OCI-LY1 (cell line): ENCODE measurements around the gene PXMP4.
A peak's percentile ranks its signal among the peaks of the same experiment; 100 is the strongest.

Experiments
- H2AFZ ChIP-seq: fragments of 200-600 bp; sonication (generic), shearing (Covaris generic); 2 replicates; pipeline ENCODE4 v1.6.0; 2014; ENCODE audit warnings: antibody characterized with exemption, mild to moderate bottlenecking, low read length
- H3F3A ChIP-seq: fragments of 200-600 bp; sonication (generic), shearing (Covaris generic); 2 replicates; pipeline ENCODE4 v1.6.0; 2014; ENCODE audit warnings: mild to moderate bottlenecking, antibody characterized with exemption, low read length, moderate library complexity; ENCODE audit not compliant: insufficient read depth
- H3K27ac ChIP-seq: fragments of 200-600 bp; sonication (generic); 2 replicates; pipeline ENCODE4 v1.5.1; 2014; ENCODE audit warnings: low read length, mixed run types, mild to moderate bottlenecking, low read depth; ENCODE audit not compliant: poor library complexity, severe bottlenecking
- H3K27me3 ChIP-seq: fragments of 200-600 bp; sonication (generic); 2 replicates; pipeline ENCODE4 v1.6.0; 2014; ENCODE audit warnings: antibody characterized with exemption, mild to moderate bottlenecking, low read length, moderate library complexity; ENCODE audit not compliant: insufficient read depth
- H3K36me3 ChIP-seq: fragments of 200-600 bp; sonication (generic); 2 replicates; pipeline ENCODE4 v1.6.1; 2014; ENCODE audit warnings: mild to moderate bottlenecking, antibody characterized with exemption, low read length, moderate library complexity, mixed read lengths; ENCODE audit not compliant: insufficient read depth
- H3K4me1 ChIP-seq: fragments of 200-600 bp; sonication (generic); 2 replicates; pipeline ENCODE4 v1.5.1; 2014; ENCODE audit warnings: mild to moderate bottlenecking, low read length, moderate library complexity; ENCODE audit not compliant: insufficient read depth, severe bottlenecking
- H3K4me2 ChIP-seq: fragments of 200-600 bp; sonication (generic), shearing (Covaris generic); 2 replicates; pipeline ENCODE4 v1.6.1; 2014; ENCODE audit warnings: low read length
- H3K4me3 ChIP-seq: fragments of 200-600 bp; sonication (generic); 2 replicates; pipeline ENCODE4 v1.5.1; 2014; ENCODE audit warnings: low read length, low read depth, mild to moderate bottlenecking, mixed read lengths; ENCODE audit not compliant: poor library complexity, severe bottlenecking
- H3K79me2 ChIP-seq: fragments of 200-600 bp; shearing (Covaris generic); 2 replicates; pipeline ENCODE4 v1.6.1; 2016; ENCODE audit warnings: mixed run types, low read length, mixed read lengths; ENCODE audit not compliant: insufficient read depth
- H3K9ac ChIP-seq: fragments of 200-600 bp; sonication (generic), shearing (Covaris generic); 2 replicates; pipeline ENCODE4 v1.6.1; 2014; ENCODE audit warnings: mild to moderate bottlenecking, low read length, mixed read lengths
- H3K9me2 ChIP-seq: fragments of 200-600 bp; sonication (generic), shearing (Covaris generic); 2 replicates; pipeline ENCODE4 v1.6.1; 2014; ENCODE audit warnings: low read depth, mild to moderate bottlenecking, low read length, mixed read lengths
- H3K9me3 ChIP-seq: fragments of 200-600 bp; shearing (Covaris generic); 2 replicates; pipeline ENCODE4 v1.6.1; 2014; ENCODE audit warnings: low read length, mixed read lengths
- H4K20me1 ChIP-seq: fragments of 200-600 bp; sonication (generic), shearing (Covaris generic); 2 replicates; pipeline ENCODE4 v1.6.0; 2016; ENCODE audit warnings: mild to moderate bottlenecking, low read length; ENCODE audit not compliant: insufficient read depth
- EZH2 ChIP-seq: fragments of 200-600 bp; sonication (generic), shearing (Covaris generic); IDR thresholded peaks from 2 replicates; pipeline ENCODE4 v1.8.0; 2017; ENCODE audit warnings: borderline replicate concordance, mixed run types, mild to moderate bottlenecking, antibody characterized with exemption, low read length, moderate library complexity, mixed read lengths
- TF ChIP-seq, protein P1 (sequence below): fragments of 200-600 bp; sonication (generic), shearing (Covaris generic); IDR thresholded peaks from 2 replicates; pipeline ENCODE4 v1.5.1; 2017; ENCODE audit warnings: mild to moderate bottlenecking, antibody characterized with exemption, low read length, moderate library complexity, mixed read lengths

PXMP4 gene

DNA sequence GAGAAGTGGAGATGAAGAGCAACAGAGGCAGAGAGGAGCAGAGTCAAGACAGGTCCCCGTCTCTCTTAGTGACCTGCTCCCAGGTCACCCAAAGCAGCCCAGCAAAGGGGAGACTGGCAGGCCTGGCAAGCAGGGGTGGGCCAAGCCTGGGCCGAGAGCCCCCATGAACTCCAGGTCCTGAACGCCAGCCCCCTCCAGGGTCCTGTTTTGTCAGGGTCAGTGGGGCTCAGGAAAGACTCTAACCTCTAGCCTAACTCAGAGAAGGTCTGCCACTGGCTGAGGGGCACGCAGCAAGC lies 47.0 kb downstream of the PXMP4 start:
- H3K4me2 ChIP-seq, result peak overlapping the region; percentile 80
- H3K4me1 ChIP-seq, result peaks cover 77% of the 10 kb centered on the region
- no peaks in the 10 kb centered on the region for H3K9me2 ChIP-seq
- H3K9ac ChIP-seq, result peak overlapping the region; percentile 97
- H3K27me3 ChIP-seq, result no peaks in the 10 kb centered on the region
- peaks cover 70% of the 10 kb centered on the region for H3K36me3 ChIP-seq
- no peaks in the 10 kb centered on the region for H4K20me1 ChIP-seq
- H2AFZ ChIP-seq, result no peak overlapping the region
- TF ChIP-seq, protein P1, sequence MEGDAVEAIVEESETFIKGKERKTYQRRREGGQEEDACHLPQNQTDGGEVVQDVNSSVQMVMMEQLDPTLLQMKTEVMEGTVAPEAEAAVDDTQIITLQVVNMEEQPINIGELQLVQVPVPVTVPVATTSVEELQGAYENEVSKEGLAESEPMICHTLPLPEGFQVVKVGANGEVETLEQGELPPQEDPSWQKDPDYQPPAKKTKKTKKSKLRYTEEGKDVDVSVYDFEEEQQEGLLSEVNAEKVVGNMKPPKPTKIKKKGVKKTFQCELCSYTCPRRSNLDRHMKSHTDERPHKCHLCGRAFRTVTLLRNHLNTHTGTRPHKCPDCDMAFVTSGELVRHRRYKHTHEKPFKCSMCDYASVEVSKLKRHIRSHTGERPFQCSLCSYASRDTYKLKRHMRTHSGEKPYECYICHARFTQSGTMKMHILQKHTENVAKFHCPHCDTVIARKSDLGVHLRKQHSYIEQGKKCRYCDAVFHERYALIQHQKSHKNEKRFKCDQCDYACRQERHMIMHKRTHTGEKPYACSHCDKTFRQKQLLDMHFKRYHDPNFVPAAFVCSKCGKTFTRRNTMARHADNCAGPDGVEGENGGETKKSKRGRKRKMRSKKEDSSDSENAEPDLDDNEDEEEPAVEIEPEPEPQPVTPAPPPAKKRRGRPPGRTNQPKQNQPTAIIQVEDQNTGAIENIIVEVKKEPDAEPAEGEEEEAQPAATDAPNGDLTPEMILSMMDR, result no peak
- TF ChIP-seq EZH2, result no peak
- H3K27ac ChIP-seq, result peak overlapping the region; percentile 80
- peaks cover 11% of the 10 kb centered on the region for H3K79me2 ChIP-seq
- peak overlapping the region; percentile 88 for H3K4me3 ChIP-seq
- no peaks in the 10 kb centered on the region for H3K9me3 ChIP-seq
- no peaks in the 10 kb centered on the region for H3F3A ChIP-seq

DNA sequence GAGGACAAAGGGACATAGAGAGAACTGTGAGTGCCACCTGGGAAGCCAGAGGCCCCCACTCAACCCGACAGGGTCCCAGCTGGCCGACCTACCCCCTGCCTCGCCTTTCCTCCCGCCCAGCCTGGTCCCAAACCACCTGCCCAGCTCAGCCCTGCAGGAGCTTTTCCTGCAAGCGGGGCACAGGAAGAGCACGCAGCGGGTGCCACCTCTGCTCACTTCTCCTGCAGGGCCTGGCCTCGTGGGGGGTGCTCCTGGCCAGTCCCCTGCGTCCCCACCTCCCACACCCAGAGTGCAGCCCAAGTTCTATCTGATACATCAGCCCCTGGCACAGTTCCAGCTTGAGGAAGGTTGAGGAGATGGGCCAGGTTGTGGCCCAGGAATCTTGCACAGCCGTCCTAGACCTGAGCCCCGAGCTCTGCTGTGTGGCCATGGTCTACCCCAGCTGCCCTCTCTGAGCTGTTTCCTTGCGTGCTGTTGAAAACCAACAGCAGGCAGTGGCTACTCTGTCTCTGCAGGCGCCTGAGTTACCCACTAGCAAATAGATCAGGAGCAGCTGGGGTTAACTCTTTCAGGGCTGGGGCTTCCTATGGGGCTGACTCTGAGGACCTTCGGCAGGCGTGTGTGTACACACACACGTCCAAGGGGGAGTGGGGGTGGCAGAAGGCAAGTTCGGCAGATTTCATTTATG lies 47.5 kb downstream of the PXMP4 start:
- no peaks in the 10 kb centered on the region for H3K9me3 ChIP-seq
- H3K4me1 ChIP-seq, result peaks cover 80% of the 10 kb centered on the region
- TF ChIP-seq, protein P1, result no peak
- no peak for TF ChIP-seq EZH2
- peaks cover 69% of the 10 kb centered on the region for H3K36me3 ChIP-seq
- peaks cover 11% of the 10 kb centered on the region for H3K79me2 ChIP-seq
- H3K27me3 ChIP-seq, result no peaks in the 10 kb centered on the region
- peak overlapping the region; percentile 88 for H3K4me3 ChIP-seq
- H4K20me1 ChIP-seq, result no peaks in the 10 kb centered on the region
- H3K4me2 ChIP-seq, result peak overlapping the region; percentile 80
- no peaks in the 10 kb centered on the region for H3F3A ChIP-seq
- peak overlapping the region; percentile 80 for H3K27ac ChIP-seq
- H3K9ac ChIP-seq, result peak overlapping the region; percentile 97
- H2AFZ ChIP-seq, result no peak overlapping the region
- H3K9me2 ChIP-seq, result no peaks in the 10 kb centered on the region

DNA sequence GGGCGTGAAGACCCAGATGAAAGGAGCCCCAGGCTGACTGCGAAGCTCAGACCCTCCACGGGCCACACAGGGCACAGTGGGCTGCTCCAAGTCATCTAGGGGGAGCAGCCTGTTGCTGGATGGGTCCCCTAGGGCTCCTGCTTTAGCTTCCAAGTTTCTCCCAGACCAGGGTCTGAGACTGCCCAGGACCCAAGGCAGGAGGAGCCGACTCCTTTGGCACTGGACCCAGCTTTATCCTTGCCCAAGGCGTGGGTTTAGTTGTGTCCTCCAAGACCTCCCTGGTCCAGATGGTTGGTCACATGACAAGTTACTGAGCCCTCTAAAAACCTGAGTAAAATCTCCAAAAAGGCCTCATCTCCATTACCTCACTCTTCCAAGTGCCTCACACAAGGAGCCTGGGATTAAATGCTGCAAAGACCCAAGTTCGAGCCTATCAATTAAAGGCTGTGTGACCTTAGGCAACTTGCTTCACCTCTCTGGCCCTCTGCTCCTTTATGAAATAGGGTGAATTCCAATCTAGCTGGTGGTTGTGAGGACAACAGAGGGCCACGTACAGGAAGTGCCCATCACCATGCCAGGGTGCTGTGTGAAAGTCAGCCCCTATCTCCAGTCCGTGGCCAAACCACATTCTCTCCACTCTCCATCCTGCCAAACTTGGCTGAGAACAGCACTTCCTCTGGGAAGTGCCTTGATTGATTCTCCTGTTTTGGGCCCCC lies 48.4 kb downstream of the PXMP4 start:
- peak overlapping the region; percentile 88 for H3K4me3 ChIP-seq
- peaks cover 88% of the 10 kb centered on the region for H3K4me1 ChIP-seq
- H3K27me3 ChIP-seq, result no peaks in the 10 kb centered on the region
- TF ChIP-seq EZH2, result no peak
- TF ChIP-seq, protein P1, result no peak
- peak overlapping the region; percentile 97; the same call in 1 of the 2 replicates for H3K9ac ChIP-seq
- no peak overlapping the region for H2AFZ ChIP-seq
- no peaks in the 10 kb centered on the region for H3K9me3 ChIP-seq
- H3K36me3 ChIP-seq, result peaks cover 64% of the 10 kb centered on the region
- no peaks in the 10 kb centered on the region for H3K9me2 ChIP-seq
- H3K79me2 ChIP-seq, result peaks cover 11% of the 10 kb centered on the region
- no peaks in the 10 kb centered on the region for H3F3A ChIP-seq
- peak overlapping the region; percentile 80 for H3K4me2 ChIP-seq
- H4K20me1 ChIP-seq, result no peaks in the 10 kb centered on the region
- peak overlapping the region; percentile 80 for H3K27ac ChIP-seq
